HCT116 (cell line): ENCODE measurements around the gene PRKACG. TPM values are rescaled to one million over a fixed set of nuclear protein-coding genes. Genes with fewer than 3 reads are reported as not detected.

Experiments used
- ATAC-seq: fragments of 200-7000 bp; cut with Tn5 transposase; 2 replicates; pipeline ENCODE4 v1.9.1; 2020; ENCODE audit warnings: mild to moderate bottlenecking, moderate library complexity
- BruUV-seq: library from RNA; stranded (reverse); fragments of 400-500 nt; replicated peaks from 2 replicates; lab custom pipeline; 2021; lab: Mats Ljungman, UMichigan
- CTCF ChIA-PET: fragments of 300-600 bp; sonication (Branson Sonifier 250); formaldehyde crosslinking; loops from one replicate; lab custom pipeline; 2021; ENCODE audit warnings: antibody characterized with exemption; lab: Charles Lee
- POLR2A ChIA-PET: fragments of 300-600, 350-600 bp; sonication (Branson Sonifier 250); formaldehyde crosslinking; loops from one replicate; lab custom pipeline; 2021; ENCODE audit warnings: antibody characterized with exemption; lab: Charles Lee
- RAD21 ChIA-PET, 2 experiments: fragments of 300-600 bp; sonication (Branson Sonifier 250); formaldehyde crosslinking; loops; one replicate each; lab custom pipeline; 2023; ENCODE audit warnings: low total read pairs in 2 of 2; ENCODE audit not compliant: uncharacterized antibody in 2 of 2, unreplicated experiment in 2 of 2, low non-redundant PET in 1 of 2; lab: Charles Lee
- DNase-seq: peaks from one replicate; pipeline ENCODE4 v3.0.0-alpha.2; 2010; ENCODE audit warnings: low read depth, low spot score
- H2AFZ ChIP-seq: fragments of 200-600 bp; shearing (Covaris generic), sonication (generic); 2 replicates; pipeline ENCODE4 v1.6.1; 2017; ENCODE audit warnings: low read depth, mixed run types, mixed read lengths, antibody characterized with exemption, low read length; ENCODE audit not compliant: poor library complexity, severe bottlenecking
- H3K27ac ChIP-seq: 2 replicates; pipeline ENCODE4 v1.5.1; 2012; ENCODE audit warnings: low read depth, low read length
- H3K27me3 ChIP-seq: fragments of 200-600 bp; sonication (generic); 2 replicates; pipeline ENCODE4 v1.6.1; 2016; ENCODE audit warnings: mixed run types, low read length, mixed read lengths; ENCODE audit not compliant: insufficient read depth
- H3K36me3 ChIP-seq, 2 experiments: fragments of 200-500 bp in 1 of 2; fragments of 200-600 bp in 1 of 2; sonication (Bioruptor generic) in 1 of 2; sonication (generic) in 1 of 2; 2 replicates each; pipeline versions ENCODE4 v1.5.1 to v1.6.1; 2014 to 2016; ENCODE audit warnings: low read length in 2 of 2, inconsistent platforms in 1 of 2, mixed read lengths in 1 of 2, mixed run types in 1 of 2; ENCODE audit not compliant: insufficient read depth in 2 of 2, control insufficient read depth in 1 of 2
- H3K4me1 ChIP-seq, 2 experiments: fragments of 200-600 bp in 1 of 2; sonication (generic) in 1 of 2; 2 replicates each; pipeline versions ENCODE4 v1.5.1 to v1.6.1; 2012 to 2017; ENCODE audit warnings: low read length in 2 of 2, inconsistent platforms in 1 of 2, mild to moderate bottlenecking in 1 of 2, mixed read lengths in 1 of 2, mixed run types in 1 of 2, moderate library complexity in 1 of 2; ENCODE audit not compliant: insufficient read depth in 2 of 2, control insufficient read depth in 1 of 2
- H3K4me2 ChIP-seq: fragments of 200-600 bp; sonication (generic); 2 replicates; pipeline ENCODE4 v1.6.1; 2017; ENCODE audit warnings: mixed run types, low read length, mixed read lengths
- H3K4me3 ChIP-seq, 2 experiments: fragments of 200-600 bp in 1 of 2; sonication (generic) in 1 of 2; replicated peaks in 1 of 2; 2 replicates each; pipeline ENCODE4 v1.5.1; 2011 to 2016; ENCODE audit warnings: low read length in 2 of 2, control low read depth in 1 of 2, low read depth in 1 of 2, mild to moderate bottlenecking in 1 of 2, mixed read lengths in 1 of 2, mixed run types in 1 of 2
- H3K79me2 ChIP-seq: fragments of 200-600 bp; sonication (generic); 2 replicates; pipeline ENCODE4 v1.6.1; 2017; ENCODE audit warnings: mild to moderate bottlenecking, mixed run types, low read length, moderate library complexity, mixed read lengths; ENCODE audit not compliant: insufficient read depth
- H3K9ac ChIP-seq: fragments of 200-600 bp; sonication (generic); 2 replicates; pipeline ENCODE4 v1.6.1; 2016; ENCODE audit warnings: low read length, mixed read lengths
- H3K9me2 ChIP-seq: fragments of 200-600 bp; sonication (generic), shearing (Covaris generic); 2 replicates; pipeline ENCODE4 v1.6.1; 2017; ENCODE audit warnings: mixed run types, mild to moderate bottlenecking, moderate library complexity; ENCODE audit not compliant: insufficient read depth
- H3K9me3 ChIP-seq, 2 experiments: fragments of 200-500 bp in 1 of 2; fragments of 200-600 bp in 1 of 2; sonication (Bioruptor generic) in 1 of 2; sonication (generic) in 1 of 2; 2 replicates each; pipeline ENCODE4 v1.6.1; 2014 to 2017; ENCODE audit warnings: low read length in 2 of 2, mixed read lengths in 2 of 2, inconsistent platforms in 1 of 2, low read depth in 1 of 2, mild to moderate bottlenecking in 1 of 2, mixed run types in 1 of 2, moderate library complexity in 1 of 2; ENCODE audit not compliant: control insufficient read depth in 1 of 2, insufficient read depth in 1 of 2
- H4K20me1 ChIP-seq: fragments of 200-600 bp; sonication (generic), shearing (Covaris generic); 2 replicates; pipeline ENCODE4 v1.6.1; 2017; ENCODE audit warnings: mixed run types, mild to moderate bottlenecking, moderate library complexity; ENCODE audit not compliant: insufficient read depth
- CBX3 ChIP-seq: IDR thresholded peaks from 2 replicates; pipeline ENCODE4 v1.6.1; 2012; ENCODE audit warnings: low read depth
- CEBPB ChIP-seq: IDR thresholded peaks from 2 replicates; pipeline ENCODE4 v1.6.1; 2012; ENCODE audit warnings: low read depth
- EGR1 ChIP-seq: IDR thresholded peaks from 2 replicates; pipeline ENCODE4 v1.6.1; 2012; ENCODE audit warnings: low read depth
- ELF1 ChIP-seq: IDR thresholded peaks from 2 replicates; pipeline ENCODE4 v1.6.1; 2012; ENCODE audit warnings: low read depth, borderline replicate concordance
- EZH2 ChIP-seq: fragments of 200-600 bp; sonication (generic); IDR thresholded peaks from 2 replicates; pipeline ENCODE4 v1.6.1; 2017; ENCODE audit warnings: antibody characterized with exemption, mixed run types
- EZH2phosphoT487 ChIP-seq: fragments of 200-600 bp; IDR thresholded peaks from 2 replicates; pipeline ENCODE4 v1.6.1; 2018; ENCODE audit warnings: antibody characterized with exemption, borderline replicate concordance
- FOSL1 ChIP-seq: IDR thresholded peaks from 2 replicates; pipeline ENCODE4 v1.6.1; 2012; ENCODE audit warnings: low read depth
- JUND ChIP-seq: IDR thresholded peaks from 2 replicates; pipeline ENCODE4 v1.6.1; 2012
- POLR2A ChIP-seq: IDR thresholded peaks from 2 replicates; pipeline ENCODE4 v1.7.0; 2011; ENCODE audit warnings: borderline replicate concordance; ENCODE audit not compliant: insufficient read depth, insufficient read length; ENCODE audit errors: extremely low read depth
- POLR2AphosphoS5 ChIP-seq: IDR thresholded peaks from 2 replicates; pipeline ENCODE4 v1.6.1; 2011; ENCODE audit warnings: mild to moderate bottlenecking, low read depth, low read length, moderate library complexity
- RAD21 ChIP-seq: IDR thresholded peaks from 2 replicates; pipeline ENCODE4 v1.6.1; 2012; ENCODE audit warnings: low read depth, mild to moderate bottlenecking
- SIN3A ChIP-seq: IDR thresholded peaks from 2 replicates; pipeline ENCODE4 v1.6.1; 2012; ENCODE audit warnings: low read depth
- SP1 ChIP-seq: IDR thresholded peaks from 2 replicates; pipeline ENCODE4 v1.6.1; 2012; ENCODE audit warnings: low read depth
- SRF ChIP-seq: IDR thresholded peaks from 2 replicates; pipeline ENCODE4 v1.6.1; 2012; ENCODE audit warnings: low read depth
- ZFX ChIP-seq: fragments of 450-650 bp; IDR thresholded peaks from 2 replicates; pipeline ENCODE4 v1.6.1; 2017
- ZNF274 ChIP-seq: fragments of 200-500 bp; sonication (Bioruptor generic); IDR thresholded peaks from 2 replicates; pipeline ENCODE4 v1.6.1; 2014; ENCODE audit warnings: mild to moderate bottlenecking, low read depth, low read length, inconsistent platforms
- intact Hi-C: fragments of 100-400 bp; cut with micrococcal nuclease; formaldehyde crosslinking; loops from 2 replicates; pipeline ENCODE4 v1.10.0; 2022
- total RNA-seq: library from RNA; stranded (reverse); gene quantifications from one replicate; pipeline ENCODE4 v1.2.1, GENCODE V29; 2021; ENCODE audit not compliant: unreplicated experiment
- TF ChIP-seq, protein P1 (sequence below): IDR thresholded peaks from 2 replicates; pipeline ENCODE4 v1.6.1; 2011; ENCODE audit warnings: mild to moderate bottlenecking, low read length, moderate library complexity; ENCODE audit not compliant: insufficient replicate concordance; ENCODE audit errors: extremely low read depth
- TF ChIP-seq, protein P2 (sequence below): IDR thresholded peaks from 2 replicates; pipeline ENCODE4 v1.6.1; 2012; ENCODE audit warnings: low read depth
- TF ChIP-seq, protein P3 (sequence below): IDR thresholded peaks from 2 replicates; pipeline ENCODE4 v1.6.1; 2012

PRKACG gene
- total RNA-seq, 1 experiment from 2014 or later, result not detected

- Histone ChIP-seq H3K9ac (no peak overlapping the region), H3K4me2 (no peak overlapping the region), H3K79me2 (no peaks in the 10 kb centered on the region), H3K27me3 (no peaks in the 10 kb centered on the region), H2AFZ (no peak overlapping the region), H3K36me3 (no peaks in the 10 kb centered on the region), H3K9me2 (no peaks in the 10 kb centered on the region), H4K20me1 (no peaks in the 10 kb centered on the region), H3K9me3 (no peaks in the 10 kb centered on the region), H3K27ac (no peak overlapping the region), H3K4me1 (peaks cover 0 to 4% of the 10 kb centered on the region in 2 experiments; a peak in 1 of 4 replicates), H3K4me3 (no peak overlapping the region)
- ChIA-PET POLR2A (no interaction called here), CTCF (interaction anchor here (1.1 kb wide), 1 partner anchor 200 kb away, joined by 4 read pairs; no protein-coding TSS in a partner anchor), RAD21 (no interaction called here)
- intact Hi-C loops, result no loop called here
- DNase-seq (no peak), ATAC-seq (no peak)
- no TSS peak for BruUV-seq
- TF ChIP-seq, protein P1, sequence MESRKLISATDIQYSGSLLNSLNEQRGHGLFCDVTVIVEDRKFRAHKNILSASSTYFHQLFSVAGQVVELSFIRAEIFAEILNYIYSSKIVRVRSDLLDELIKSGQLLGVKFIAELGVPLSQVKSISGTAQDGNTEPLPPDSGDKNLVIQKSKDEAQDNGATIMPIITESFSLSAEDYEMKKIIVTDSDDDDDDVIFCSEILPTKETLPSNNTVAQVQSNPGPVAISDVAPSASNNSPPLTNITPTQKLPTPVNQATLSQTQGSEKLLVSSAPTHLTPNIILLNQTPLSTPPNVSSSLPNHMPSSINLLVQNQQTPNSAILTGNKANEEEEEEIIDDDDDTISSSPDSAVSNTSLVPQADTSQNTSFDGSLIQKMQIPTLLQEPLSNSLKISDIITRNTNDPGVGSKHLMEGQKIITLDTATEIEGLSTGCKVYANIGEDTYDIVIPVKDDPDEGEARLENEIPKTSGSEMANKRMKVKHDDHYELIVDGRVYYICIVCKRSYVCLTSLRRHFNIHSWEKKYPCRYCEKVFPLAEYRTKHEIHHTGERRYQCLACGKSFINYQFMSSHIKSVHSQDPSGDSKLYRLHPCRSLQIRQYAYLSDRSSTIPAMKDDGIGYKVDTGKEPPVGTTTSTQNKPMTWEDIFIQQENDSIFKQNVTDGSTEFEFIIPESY, result no peak
- no peak for TF ChIP-seq EZH2
- no peak for TF ChIP-seq CBX3
- no peak for TF ChIP-seq JUND
- TF ChIP-seq FOSL1, result no peak
- no peak for TF ChIP-seq SRF
- TF ChIP-seq, protein P2, sequence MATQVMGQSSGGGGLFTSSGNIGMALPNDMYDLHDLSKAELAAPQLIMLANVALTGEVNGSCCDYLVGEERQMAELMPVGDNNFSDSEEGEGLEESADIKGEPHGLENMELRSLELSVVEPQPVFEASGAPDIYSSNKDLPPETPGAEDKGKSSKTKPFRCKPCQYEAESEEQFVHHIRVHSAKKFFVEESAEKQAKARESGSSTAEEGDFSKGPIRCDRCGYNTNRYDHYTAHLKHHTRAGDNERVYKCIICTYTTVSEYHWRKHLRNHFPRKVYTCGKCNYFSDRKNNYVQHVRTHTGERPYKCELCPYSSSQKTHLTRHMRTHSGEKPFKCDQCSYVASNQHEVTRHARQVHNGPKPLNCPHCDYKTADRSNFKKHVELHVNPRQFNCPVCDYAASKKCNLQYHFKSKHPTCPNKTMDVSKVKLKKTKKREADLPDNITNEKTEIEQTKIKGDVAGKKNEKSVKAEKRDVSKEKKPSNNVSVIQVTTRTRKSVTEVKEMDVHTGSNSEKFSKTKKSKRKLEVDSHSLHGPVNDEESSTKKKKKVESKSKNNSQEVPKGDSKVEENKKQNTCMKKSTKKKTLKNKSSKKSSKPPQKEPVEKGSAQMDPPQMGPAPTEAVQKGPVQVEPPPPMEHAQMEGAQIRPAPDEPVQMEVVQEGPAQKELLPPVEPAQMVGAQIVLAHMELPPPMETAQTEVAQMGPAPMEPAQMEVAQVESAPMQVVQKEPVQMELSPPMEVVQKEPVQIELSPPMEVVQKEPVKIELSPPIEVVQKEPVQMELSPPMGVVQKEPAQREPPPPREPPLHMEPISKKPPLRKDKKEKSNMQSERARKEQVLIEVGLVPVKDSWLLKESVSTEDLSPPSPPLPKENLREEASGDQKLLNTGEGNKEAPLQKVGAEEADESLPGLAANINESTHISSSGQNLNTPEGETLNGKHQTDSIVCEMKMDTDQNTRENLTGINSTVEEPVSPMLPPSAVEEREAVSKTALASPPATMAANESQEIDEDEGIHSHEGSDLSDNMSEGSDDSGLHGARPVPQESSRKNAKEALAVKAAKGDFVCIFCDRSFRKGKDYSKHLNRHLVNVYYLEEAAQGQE, result no peak
- no peak for TF ChIP-seq POLR2A
- TF ChIP-seq ELF1, result no peak
- no peak for TF ChIP-seq SIN3A
- no peak for TF ChIP-seq SP1
- TF ChIP-seq RAD21, result no peak
- no peak for TF ChIP-seq CEBPB
- TF ChIP-seq EZH2phosphoT487, result no peak
- TF ChIP-seq, protein P3, sequence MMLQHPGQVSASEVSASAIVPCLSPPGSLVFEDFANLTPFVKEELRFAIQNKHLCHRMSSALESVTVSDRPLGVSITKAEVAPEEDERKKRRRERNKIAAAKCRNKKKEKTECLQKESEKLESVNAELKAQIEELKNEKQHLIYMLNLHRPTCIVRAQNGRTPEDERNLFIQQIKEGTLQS, result no peak
- TF ChIP-seq ZNF274, result no peak
- no peak for TF ChIP-seq POLR2AphosphoS5
- no peak for TF ChIP-seq EGR1
- TF ChIP-seq ZFX, result no peak
- TF ChIP-seq, all 23 proteins: peak for 0
Measured at GRCh38 chr9:69023650-69024049, 9.7 kb upstream of the PRKACG start.
